Dermis blood vessel endothelial cell (primary cell): ENCODE measurements around the gene HSD17B3. TPM values are rescaled to one million over a fixed set of nuclear protein-coding genes. Genes with fewer than 3 reads are reported as not detected.
A peak's percentile ranks its signal among the peaks of the same experiment; 100 is the strongest.
"Not testable (repeated sequence)": the region's sequence is repeated elsewhere in the genome, so short reads cannot be mapped to it uniquely, and the experiment has no call there.

Source experiments
- DNase-seq: peaks from one replicate; pipeline ENCODE4 v3.0.0; 2010
- total RNA-seq: library from RNA; depleted of rRNA; stranded (reverse); fragments of >200 nt; gene quantifications from 2 replicates; pipeline ENCODE4 v1.2.3, GENCODE V29; 2014

The HSD17B3 gene
- total RNA-seq, 1 donor from 2014 or later = not detected

DNA sequence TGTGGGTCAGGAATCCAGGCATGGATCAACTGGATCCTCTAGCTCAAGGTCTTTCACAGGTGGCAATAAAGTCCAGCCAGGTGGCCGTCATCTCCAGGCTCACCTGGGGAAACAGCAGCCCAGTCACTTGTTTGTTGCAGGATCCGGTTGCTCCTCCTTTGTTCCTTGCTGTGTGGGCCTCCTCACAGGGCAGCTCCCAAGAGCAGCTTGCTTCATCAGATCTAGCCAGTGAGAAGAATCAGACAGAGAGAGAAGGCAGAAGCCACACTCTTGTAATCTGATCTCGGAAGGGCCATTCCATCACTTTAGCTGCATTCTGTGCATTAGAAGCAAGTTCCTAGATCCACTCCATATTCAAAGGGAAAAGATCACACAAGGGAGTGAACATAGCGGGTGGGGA lies 3.2 kb upstream of the HSD17B3 start:
- DNase-seq = no peak

DNA sequence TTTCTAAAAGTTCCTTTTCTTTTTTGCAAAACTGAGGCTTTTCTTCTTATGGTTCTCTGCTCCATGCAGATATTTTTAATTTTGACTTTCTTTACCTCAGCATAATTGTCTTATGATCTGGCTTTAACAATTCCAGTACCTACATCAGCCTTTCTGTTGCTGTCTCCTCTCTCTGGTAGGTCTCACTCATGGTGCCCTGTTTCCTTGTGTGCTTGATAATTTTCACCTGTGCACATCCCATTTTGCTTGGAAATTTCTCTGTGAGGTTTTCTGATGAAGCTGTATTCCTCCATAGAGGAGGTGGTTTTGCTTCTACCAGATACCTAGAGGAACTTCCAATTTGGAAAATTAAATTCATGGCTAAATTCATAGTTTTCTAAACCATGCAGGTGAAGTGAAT lies 2.3 kb upstream of the HSD17B3 start:
- DNase-seq = no peak

DNA sequence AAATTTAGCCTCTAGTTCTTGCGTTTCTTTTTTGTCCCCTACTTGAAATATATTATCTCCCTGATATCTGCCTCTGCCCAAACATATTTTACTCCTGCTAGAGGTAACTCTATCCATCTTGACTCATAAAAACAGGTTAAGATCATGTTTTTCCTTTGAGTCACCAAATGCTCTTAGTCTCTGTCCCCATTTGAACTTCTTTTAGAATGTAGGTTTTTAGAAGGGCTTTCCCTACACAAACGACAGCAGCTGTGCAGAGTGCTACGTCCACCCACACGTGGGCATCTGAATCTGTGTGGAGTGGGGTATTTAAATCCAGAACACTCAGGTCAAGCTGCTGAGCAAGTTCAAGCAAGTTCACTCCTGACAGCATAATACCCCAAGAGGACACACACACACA lies 2.2 kb downstream of the HSD17B3 start:
- no peak for DNase-seq

DNA sequence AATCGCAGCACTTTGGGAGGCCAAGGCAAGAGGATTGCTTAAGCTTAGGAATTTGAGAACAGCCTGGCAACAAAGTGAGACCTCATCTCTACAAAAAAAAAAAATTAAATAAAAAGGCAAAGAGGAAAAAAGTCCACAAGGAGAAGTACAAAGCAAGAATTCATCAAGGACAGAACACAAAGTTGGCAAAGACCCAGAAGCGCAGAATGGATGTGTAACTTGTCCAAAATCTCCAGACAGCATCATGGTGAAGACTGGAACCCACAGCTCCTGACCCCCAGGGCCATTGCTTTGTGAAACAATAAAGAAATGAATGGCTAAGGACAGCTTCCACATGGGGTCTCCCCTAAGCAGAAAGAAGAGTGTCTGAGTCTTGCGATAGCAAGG lies 7.8 kb downstream of the HSD17B3 start:
- DNase-seq = no peak

DNA sequence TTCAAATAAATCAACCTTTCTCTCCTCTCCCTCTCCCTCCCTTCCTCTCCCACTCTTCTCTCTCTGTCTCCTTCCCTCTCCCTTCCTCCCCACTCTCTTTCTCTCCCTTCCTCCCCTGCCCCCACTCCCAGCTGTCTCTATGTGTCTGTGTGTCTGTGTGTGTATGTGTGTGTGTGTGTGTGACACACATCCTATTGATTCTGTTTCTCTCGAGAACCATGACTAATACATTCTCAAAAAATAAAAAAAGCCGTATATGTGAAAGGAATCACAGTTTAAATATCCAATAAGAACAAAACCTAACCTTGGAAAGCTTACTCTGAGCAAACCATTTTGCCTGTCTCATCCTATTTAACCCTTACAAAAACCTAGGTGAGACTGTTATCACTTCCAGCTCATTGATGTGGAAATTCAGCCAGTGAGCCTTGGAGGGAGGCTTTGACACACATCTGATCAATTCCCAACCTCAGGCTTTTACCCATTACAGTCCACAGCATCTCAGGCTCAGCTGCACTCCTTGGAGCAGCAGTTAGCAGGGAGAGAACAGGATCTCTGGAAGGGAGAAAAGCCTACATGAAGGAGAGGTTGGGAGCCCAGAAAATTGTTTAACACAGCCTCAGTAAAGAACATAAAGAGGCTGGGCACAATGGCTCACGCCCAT lies 8.3 kb downstream of the HSD17B3 start:
- peak; percentile 62 for DNase-seq

DNA sequence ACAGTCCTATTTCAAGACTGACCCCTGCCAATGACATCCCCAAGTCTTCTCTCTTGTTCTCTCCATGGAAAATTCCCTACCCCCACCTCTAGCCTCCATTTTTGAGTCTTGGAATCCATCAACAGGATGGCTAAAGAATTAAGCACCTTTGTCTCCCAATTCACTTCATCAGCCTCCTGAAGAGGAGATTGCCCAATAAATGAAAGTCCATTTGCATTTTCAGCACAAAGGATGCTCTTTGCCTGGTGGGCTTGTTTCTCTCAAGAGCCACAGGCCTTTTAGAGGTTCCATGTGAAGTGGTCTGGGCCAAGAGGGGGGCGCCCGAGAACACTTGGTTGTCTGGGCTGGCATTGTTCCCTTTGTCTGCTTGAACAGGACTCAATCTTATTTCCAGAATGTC lies 12.6 kb downstream of the HSD17B3 start:
- DNase-seq = no peak

DNA sequence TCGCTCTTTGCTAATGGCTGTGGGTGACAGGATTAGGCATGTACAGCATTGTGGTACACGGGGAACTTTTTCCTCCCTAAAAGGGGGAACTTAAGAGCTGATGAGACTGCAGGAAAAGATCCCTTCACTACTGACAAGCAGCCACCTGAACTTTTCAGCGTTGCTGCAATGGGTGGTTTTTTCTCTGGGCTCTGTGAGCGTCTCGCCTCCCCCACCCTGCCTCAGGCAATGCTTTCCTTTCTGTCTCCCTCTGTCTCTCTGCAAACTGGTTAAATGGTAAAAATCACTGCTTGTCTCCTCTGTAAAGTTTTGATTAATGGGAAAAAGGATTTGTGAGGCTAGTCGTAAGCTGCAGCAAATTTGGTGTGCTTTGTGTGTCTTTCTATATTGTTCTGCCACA lies 20.3 kb downstream of the HSD17B3 start:
- DNase-seq = no peak

DNA sequence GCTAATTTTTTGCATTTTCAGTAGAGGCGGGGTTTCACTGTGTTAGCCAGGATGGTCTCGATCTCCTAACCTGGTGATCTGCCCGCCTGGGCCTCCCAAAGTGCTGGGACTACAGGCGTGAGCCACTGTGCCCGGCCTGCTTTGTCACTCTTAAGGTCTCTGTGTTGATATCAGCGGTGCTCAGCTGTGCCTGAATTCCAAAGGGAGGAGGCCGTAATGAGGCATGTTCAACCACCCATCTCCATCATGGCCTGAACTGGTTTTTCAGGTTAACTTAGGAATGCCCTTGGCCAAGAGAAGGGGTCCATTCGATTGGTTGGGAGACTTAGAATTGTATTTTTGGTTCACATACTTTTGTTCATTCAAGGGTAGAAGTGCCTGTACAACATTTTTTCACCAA lies 22.0 kb downstream of the HSD17B3 start:
- DNase-seq = no peak

DNA sequence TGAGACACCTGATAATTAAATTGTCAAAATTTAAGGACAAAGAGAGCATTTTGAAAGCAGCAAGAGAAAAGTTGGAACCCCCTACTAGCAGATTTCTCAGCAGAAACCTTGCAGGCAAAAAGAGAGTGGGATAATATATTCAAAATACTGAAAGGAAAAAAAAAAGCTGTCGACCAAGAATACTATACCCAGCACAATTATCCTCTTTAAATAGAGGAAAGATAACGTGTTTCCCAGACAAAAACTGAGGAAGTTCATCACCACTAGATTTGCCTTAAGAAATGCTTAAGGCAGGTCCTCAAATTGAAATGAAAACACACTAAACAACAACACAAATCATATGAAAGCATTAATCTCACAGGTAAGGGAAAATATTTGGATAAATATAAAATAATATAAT lies 27.0 kb downstream of the HSD17B3 start:
- DNase-seq = no peak

DNA sequence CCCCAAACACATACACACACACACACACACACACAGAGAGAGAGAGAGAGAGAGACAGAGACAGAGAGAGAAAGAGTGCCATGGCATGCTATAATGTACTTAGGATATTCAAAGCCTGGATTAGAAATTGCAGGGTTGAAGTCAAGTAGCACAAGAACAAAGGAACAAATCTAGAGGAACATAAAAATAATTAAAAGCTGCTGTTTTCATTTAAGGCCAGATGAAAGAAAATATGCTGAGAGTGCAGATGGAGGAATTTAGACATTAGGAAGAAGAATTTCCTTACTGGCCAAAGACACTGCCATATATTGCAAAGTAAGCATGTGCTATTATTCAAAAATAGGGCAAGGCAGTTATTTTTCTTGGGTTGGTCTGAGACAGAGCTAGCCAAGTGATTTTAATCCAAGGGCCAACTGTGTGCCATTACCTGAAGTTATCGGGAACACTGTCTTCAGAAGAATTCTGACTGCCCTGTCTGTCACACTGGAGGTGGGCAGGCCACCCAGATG lies 31.7 kb downstream of the HSD17B3 start:
- no peak for DNase-seq

DNA sequence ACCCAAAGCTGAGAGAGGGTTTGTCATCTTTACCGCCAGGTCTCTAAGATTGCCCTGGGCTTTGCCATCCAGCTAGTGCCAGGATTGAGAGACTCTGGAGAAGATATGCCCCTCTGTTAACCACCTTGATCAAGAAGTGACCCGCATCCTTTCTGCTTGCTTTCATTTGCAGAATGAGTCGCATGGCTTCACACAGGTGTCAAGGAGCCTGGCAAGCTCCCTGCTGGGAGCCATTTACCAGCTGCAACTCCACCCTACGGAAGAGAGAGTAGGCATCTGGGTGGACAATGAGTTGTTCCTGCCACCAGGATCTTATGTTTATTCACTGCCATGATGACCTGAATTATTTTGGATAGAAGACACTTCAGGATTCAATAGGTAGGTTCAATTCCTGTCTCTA lies 43.0 kb downstream of the HSD17B3 start:
- DNase-seq = no peak

DNA sequence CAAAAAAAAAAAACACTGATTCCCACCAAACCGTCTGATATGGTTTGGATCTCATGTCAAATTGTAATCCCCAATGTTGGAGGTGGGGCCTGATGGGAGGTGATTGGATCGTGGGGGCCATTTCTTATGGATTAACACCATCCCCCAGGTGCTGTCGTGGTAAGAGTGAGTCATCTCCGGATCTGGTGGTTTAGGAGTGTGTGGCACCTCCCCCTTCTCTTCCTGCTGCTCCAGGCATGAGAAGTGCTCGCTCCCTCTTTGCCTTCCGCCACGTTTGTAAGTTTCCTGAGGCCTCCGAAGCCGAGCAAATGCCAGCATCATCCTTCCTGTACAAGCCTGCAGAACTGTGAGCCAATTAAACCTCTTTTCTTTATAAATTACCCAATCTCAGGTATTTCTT lies 45.2 kb downstream of the HSD17B3 start:
- peak; percentile 76 for DNase-seq

DNA sequence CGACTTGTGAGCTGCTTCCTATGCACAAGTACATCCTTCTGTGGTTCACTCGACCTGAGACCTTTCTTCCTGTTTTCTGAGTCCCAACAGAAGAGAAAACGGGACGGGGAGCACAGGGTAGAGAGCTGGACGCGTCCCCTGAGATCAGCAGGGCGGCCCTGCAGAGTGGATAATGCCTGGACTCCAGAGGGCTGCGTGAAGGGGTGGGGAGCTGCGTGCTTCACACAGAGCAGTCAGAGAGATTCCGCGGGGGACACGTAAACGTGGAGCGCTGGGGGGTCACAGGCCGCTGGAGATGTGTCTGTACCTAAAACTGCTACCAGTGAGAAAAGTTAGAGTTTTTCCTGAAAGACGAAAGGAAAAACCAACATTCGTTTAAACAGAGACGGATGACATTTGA lies 46.3 kb downstream of the HSD17B3 start:
- no peak for DNase-seq

DNA sequence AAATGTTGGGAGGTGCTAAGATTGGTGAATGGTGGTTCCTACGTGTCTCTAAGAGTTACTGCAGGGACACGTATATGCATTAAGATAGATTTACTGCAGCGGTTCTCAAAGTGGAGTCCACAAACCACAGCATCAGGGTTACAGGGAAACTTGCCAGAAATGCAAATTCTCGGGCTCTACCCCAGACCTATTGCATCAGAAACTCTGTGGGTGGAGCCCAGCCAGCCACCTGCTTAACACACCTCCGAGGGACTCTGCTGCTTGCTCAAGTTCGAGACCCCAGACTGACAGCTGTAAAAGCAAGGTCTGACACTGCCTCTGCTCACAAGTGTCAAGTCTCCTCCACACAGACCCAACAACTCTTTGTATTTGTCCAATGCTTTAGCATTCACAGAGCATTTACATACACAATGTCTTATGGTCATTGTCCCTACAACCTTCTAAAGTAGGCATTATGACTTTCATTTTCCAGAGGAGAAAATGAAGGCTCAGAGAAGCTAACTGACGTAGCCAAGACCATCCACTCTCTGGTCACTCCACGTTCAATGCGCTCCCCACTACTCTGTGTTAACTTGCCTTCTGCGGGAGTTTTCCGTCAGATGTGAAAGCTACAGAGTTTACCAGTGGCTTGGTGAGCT lies 48.8 kb downstream of the HSD17B3 start:
- no peak for DNase-seq

DNA sequence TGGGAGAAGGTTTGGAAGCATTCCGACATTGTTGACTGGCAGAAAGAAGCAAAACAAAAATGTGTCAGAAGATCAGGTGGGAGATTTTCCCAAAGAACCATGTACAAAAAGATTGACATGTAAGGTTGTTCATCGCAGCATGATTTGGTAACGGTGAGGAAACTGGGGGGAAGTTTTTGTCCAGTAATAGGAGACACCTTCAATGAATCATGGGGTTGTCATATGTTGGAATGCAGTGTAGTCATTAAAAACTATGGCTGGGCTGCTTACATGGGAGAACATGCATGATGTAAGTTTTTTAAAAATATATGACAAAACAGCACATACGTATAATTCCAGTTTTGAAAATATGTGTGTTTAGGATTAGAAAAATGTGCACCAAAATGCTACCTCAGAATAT lies 50.5 kb downstream of the HSD17B3 start:
- DNase-seq = no peak

DNA sequence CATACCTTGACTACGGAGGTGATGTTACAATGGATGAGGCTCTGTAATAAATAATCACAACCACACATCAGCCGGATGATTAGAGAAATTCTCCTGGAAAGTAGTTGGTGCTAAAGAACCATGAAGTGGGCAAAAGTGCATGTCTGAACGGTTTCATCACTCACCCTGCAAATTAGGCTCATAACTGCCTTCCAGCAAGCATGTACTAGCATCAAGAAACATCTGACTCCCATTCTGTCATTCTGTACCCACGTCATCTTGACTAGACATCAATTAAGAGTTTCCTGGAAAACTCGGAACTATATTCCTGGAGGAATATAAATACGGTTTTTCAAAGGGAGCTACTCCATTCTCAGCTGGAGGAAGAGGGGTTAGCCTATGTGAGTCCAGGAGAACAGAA lies 52.2 kb downstream of the HSD17B3 start:
- no peak for DNase-seq

DNA sequence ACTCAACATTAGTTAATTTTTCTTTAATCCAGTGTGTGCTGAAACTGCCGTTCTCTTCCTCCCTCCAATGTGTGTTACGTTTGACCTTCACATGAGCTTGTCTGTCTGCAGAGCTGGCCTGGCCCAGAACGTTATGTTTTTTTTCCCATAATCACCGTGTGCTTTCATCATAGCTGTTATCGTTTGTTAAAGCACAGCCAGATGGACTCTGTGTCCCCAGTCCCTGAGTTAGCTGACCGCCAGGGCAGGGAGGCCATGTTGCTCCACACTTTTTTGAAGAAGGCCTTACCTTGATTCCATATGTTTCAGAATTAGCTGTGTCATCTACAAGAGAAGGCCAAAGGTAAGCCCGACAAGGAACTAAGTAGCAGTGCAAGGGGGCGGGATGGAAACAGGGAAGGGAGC lies 55.7 kb downstream of the HSD17B3 start:
- DNase-seq = no peak

DNA sequence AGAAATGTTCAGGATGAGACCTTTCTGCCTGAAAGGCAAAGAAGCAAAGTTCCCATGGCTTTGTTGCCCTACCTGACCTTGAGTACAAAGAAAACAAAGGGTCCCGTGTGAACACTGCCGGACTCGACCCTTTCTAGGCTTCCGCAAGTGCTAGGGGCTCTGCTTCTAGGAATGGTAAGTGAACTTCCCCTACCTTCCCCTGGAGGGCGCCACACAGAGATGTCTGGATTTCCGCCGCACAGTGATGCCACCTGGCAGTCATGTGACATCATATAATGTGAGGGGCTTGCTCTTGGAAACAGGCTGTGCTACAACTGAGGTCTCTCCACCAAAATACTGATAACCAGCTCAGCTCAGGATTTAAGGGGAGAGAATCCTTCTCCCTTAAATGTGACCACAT lies 56.6 kb downstream of the HSD17B3 start:
- DNase-seq = no peak

DNA sequence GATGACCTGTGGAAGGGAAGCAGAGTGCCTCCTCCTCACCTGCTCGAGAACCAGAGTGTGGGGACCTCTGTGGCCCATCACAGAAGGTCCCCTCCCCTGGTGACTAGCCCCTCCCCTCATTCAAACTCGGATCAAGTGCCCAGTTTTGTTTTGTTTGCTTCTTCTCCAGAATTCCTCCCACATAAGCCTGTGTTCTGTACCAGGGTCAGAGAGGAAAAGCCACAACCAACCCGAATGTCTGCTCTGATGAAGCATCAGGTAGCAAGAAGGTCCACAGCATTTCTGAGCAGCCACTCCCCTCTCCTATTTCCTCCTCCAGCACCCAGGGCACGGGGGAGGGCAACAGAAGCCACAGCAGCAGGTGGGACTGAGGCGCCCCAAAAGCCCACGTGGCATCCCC lies 58.2 kb downstream of the HSD17B3 start:
- no peak for DNase-seq

DNA sequence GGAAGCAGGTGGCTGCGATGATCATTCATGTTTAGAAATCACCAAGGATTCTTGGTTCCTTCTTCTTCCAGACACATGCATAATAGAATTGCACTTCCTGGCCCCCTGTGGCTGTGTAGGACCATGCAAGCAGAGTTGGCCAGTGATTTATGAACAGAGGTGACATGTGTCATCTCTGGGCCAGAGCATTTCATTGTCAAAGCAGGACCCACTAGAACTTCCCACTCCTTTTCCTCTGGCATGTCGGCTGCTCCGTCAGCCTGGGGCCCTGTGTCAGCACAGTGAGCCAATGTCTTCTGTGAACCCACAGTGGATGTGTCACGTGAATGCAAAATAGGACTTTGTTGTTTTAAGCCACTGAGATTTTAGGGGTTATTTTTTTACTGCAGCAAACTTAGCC lies 59.2 kb downstream of the HSD17B3 start:
- no peak for DNase-seq

DNA sequence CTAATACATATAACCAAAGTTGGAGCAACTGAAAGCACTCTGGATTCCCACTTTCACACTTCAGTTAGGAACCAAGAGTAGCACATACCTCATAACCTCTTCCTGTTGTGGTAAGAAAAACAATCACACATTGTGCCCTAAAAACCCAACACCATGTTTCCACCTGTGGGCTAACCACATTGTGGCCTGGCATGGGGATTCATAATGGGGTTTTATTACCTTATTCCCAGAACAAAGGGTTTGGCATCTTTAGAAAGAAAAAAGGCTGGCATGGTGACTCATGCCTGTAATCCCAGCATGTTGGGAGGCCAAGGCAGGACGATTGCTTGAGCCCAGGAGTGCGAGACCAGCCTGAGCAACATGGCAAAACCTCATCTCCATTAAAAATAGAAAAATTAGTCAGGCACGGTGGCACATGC lies 60.6 kb downstream of the HSD17B3 start:
- DNase-seq = no peak

DNA sequence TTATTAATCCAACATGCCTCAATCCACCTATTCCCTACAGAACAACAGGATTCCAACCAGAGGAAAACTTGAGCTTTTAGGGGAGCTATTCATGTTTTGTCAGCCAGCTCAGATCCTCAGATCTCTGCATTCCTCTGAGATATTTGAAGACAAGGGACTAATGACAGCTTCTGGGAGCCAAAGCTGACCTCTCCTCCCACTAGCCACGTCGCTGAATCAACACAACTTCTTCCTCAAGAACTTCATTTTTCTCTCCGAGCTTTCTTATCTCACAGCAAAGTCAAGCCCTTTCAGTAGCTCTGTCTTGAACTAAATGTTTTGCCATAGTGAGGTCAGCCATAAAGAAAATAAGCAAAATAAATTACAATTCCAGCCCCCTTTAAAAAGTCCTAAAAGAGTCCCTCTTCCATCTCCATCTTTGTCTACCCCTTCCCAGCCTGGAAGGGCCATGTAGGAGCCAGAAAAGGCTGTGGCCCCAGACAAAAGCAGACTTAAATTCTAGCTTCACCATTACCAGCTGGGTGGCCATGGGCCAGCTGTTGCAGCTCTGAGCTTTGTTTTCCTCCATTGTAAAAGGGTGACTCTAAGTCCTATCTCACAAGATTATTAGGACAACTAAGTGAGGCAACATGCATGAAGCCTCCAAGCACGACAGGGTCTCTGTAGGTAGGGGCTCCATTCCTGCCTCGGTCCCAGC lies 65.0 kb downstream of the HSD17B3 start:
- no peak for DNase-seq

DNA sequence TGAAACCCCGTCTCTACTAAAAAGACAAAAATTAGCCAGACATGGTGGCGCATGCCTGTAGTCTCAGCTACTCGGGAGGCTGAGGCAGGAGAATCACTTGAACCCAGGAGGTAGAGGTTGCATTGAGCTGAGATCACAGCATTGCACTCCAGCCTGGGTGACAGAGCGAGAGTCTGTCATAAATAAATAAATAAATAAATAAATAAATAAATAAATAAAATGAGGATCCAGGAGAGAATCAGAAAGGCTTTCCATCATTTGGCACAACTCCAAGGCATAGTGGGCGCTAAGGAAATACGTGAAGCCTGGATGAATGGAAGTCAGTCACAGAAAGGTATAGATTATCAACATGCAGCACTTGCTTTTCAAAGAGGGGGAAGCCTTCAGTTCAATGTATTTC lies 65.6 kb downstream of the HSD17B3 start:
- not testable (repeated sequence) for DNase-seq
